Effector memory CD4-positive, alpha-beta T cell (primary cell): ENCODE measurements around the gene ENDOU.

Experiments used
- DNase-seq, 3 donors: peaks; one replicate each; pipeline ENCODE4 v3.0.0-alpha.2; 2020
- H3K27ac ChIP-seq: 2 replicates; pipeline ENCODE4 v1.7.0; 2013; ENCODE audit warnings: mild to moderate bottlenecking, low read length, moderate library complexity; ENCODE audit not compliant: insufficient read depth, poor library complexity, severe bottlenecking
- H3K27me3 ChIP-seq: replicated peaks from 2 replicates; pipeline ENCODE4 v1.7.0; 2013; ENCODE audit warnings: mild to moderate bottlenecking, low read length; ENCODE audit not compliant: insufficient read depth, control insufficient read depth, poor library complexity, severe bottlenecking
- H3K36me3 ChIP-seq: 2 replicates; pipeline ENCODE4 v1.7.0; 2013; ENCODE audit warnings: mild to moderate bottlenecking, low read length, moderate library complexity; ENCODE audit not compliant: control insufficient read depth, insufficient read depth
- H3K4me1 ChIP-seq: 2 replicates; pipeline ENCODE4 v1.7.0; 2013; ENCODE audit warnings: low read length, mild to moderate bottlenecking; ENCODE audit not compliant: control insufficient read depth, insufficient read depth, poor library complexity, severe bottlenecking
- H3K4me3 ChIP-seq: 2 replicates; pipeline ENCODE4 v1.7.0; 2013; ENCODE audit warnings: low read length, low read depth, mild to moderate bottlenecking; ENCODE audit not compliant: insufficient read depth, poor library complexity, severe bottlenecking
- H3K9me3 ChIP-seq: 2 replicates; pipeline ENCODE4 v1.7.0; 2013; ENCODE audit warnings: mild to moderate bottlenecking, low read length, moderate library complexity; ENCODE audit not compliant: control insufficient read depth

Gene ENDOU

GRCh38 chr12:47768323-47768811 lies 43.1 kb upstream of the ENDOU start:
- H3K9me3 ChIP-seq: no peaks in the 10 kb centered on the region
- no peaks in the 10 kb centered on the region for H3K27me3 ChIP-seq
- no peaks in the 10 kb centered on the region for H3K36me3 ChIP-seq
- H3K4me1 ChIP-seq: peaks cover 3% of the 10 kb centered on the region
- no peak for DNase-seq
- H3K27ac ChIP-seq: no peak overlapping the region
- H3K4me3 ChIP-seq: no peak overlapping the region

- H3K27me3 ChIP-seq: no peaks in the 10 kb centered on the region
- no peak overlapping the region for H3K27ac ChIP-seq
- H3K4me3 ChIP-seq: no peak overlapping the region
- peak; percentile 46 to 56 (median 46) for DNase-seq
- H3K9me3 ChIP-seq: no peaks in the 10 kb centered on the region
- no peaks in the 10 kb centered on the region for H3K36me3 ChIP-seq
- peaks cover 3% of the 10 kb centered on the region for H3K4me1 ChIP-seq
Measured at GRCh38 chr12:47767216-47767724, 42.0 kb upstream of the ENDOU start.

GRCh38 chr12:47766502-47767215 lies 41.4 kb upstream of the ENDOU start:
- H3K4me3 ChIP-seq: no peak overlapping the region
- no peaks in the 10 kb centered on the region for H3K36me3 ChIP-seq
- peak overlapping the region; percentile 18 for H3K27ac ChIP-seq
- H3K9me3 ChIP-seq: no peaks in the 10 kb centered on the region
- no peaks in the 10 kb centered on the region for H3K27me3 ChIP-seq
- DNase-seq: no peak
- H3K4me1 ChIP-seq: peaks cover 3% of the 10 kb centered on the region

GRCh38 chr12:47763481-47764346 lies 38.4 kb upstream of the ENDOU start:
- no peaks in the 10 kb centered on the region for H3K27me3 ChIP-seq
- no peak overlapping the region for H3K4me3 ChIP-seq
- peaks cover 14% of the 10 kb centered on the region for H3K4me1 ChIP-seq
- DNase-seq: no peak
- H3K36me3 ChIP-seq: no peaks in the 10 kb centered on the region
- no peak overlapping the region for H3K27ac ChIP-seq
- no peaks in the 10 kb centered on the region for H3K9me3 ChIP-seq

GRCh38 chr12:47762850-47763465 lies 37.7 kb upstream of the ENDOU start:
- Histone ChIP-seq H3K4me3 (no peak overlapping the region), H3K9me3 (no peaks in the 10 kb centered on the region), H3K27me3 (no peaks in the 10 kb centered on the region), H3K4me1 (peaks cover 19% of the 10 kb centered on the region), H3K27ac (no peak overlapping the region), H3K36me3 (no peaks in the 10 kb centered on the region)
- DNase-seq: no peak

GRCh38 chr12:47758834-47759690 lies 33.8 kb upstream of the ENDOU start, which contains the start of gene RAPGEF3:
RAPGEF3 (minus strand) TSS chr12:47758880; CDS start chr12:47758556, 324 bp downstream.
- H3K36me3 ChIP-seq: no peaks in the 10 kb centered on the region
- H3K9me3 ChIP-seq: no peaks in the 10 kb centered on the region
- no peak within 1 kb of the TSS for H3K27ac ChIP-seq
- peaks cover 30% of the 10 kb centered on the region for H3K4me1 ChIP-seq
- peak; percentile 65 to 74 (median 66) for DNase-seq
- H3K4me3 ChIP-seq: peak within 1 kb of the TSS; percentile 73
- no peaks in the 10 kb centered on the region for H3K27me3 ChIP-seq

- Histone ChIP-seq H3K4me3 (peak overlapping the region; percentile 73), H3K27ac (no peak overlapping the region), H3K4me1 (peaks cover 30% of the 10 kb centered on the region), H3K36me3 (no peaks in the 10 kb centered on the region), H3K9me3 (no peaks in the 10 kb centered on the region), H3K27me3 (no peaks in the 10 kb centered on the region)
- no peak for DNase-seq
Measured at GRCh38 chr12:47758584-47758833, 33.2 kb upstream of the ENDOU start.

GRCh38 chr12:47757840-47758583 lies 32.7 kb upstream of the ENDOU start:
- H3K4me1 ChIP-seq: peaks cover 30% of the 10 kb centered on the region
- DNase-seq: no peak
- peak overlapping the region; percentile 73 for H3K4me3 ChIP-seq
- no peaks in the 10 kb centered on the region for H3K36me3 ChIP-seq
- no peaks in the 10 kb centered on the region for H3K9me3 ChIP-seq
- H3K27ac ChIP-seq: no peak overlapping the region
- no peaks in the 10 kb centered on the region for H3K27me3 ChIP-seq

- no peaks in the 10 kb centered on the region for H3K9me3 ChIP-seq
- H3K27me3 ChIP-seq: no peaks in the 10 kb centered on the region
- H3K36me3 ChIP-seq: no peaks in the 10 kb centered on the region
- no peak overlapping the region for H3K4me3 ChIP-seq
- DNase-seq: no peak
- no peak overlapping the region for H3K27ac ChIP-seq
- H3K4me1 ChIP-seq: peaks cover 30% of the 10 kb centered on the region
Measured at GRCh38 chr12:47757364-47757839, 32.1 kb upstream of the ENDOU start.
